IPS-NIHi11 (cell line): ENCODE results near the gene KRTAP5-2.
"Not testable (repeated sequence)": the region's sequence is repeated elsewhere in the genome, so short reads cannot be mapped to it uniquely, and the experiment has no call there.

ENCODE experiments used
- DNase-seq: peaks from one replicate; pipeline ENCODE4 v3.0.0; 2012; ENCODE audit warnings: mixed read lengths, low spot score

The KRTAP5-2 gene

DNA sequence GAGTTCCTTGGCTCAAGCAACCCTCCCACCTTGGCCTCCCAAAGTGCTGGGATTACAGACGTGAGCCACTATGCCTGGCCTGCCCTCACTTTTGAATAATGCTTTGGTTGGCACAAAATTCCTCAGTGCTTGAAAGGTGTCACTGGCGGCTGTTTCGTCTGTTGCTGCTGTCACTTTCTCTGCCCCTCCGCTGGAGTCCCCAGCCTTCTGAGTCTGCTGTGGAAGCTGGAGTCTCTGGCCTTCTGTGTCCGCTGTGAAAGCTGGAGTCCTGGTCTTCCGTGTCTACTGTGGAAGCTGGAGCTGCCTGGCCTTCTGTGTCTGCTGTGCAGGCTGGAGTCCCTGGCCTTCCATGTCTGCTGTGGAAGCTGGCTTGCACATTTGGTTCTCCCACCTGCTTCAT, 8.1 kb downstream of the KRTAP5-2 start:
- DNase-seq, result no peak

DNA sequence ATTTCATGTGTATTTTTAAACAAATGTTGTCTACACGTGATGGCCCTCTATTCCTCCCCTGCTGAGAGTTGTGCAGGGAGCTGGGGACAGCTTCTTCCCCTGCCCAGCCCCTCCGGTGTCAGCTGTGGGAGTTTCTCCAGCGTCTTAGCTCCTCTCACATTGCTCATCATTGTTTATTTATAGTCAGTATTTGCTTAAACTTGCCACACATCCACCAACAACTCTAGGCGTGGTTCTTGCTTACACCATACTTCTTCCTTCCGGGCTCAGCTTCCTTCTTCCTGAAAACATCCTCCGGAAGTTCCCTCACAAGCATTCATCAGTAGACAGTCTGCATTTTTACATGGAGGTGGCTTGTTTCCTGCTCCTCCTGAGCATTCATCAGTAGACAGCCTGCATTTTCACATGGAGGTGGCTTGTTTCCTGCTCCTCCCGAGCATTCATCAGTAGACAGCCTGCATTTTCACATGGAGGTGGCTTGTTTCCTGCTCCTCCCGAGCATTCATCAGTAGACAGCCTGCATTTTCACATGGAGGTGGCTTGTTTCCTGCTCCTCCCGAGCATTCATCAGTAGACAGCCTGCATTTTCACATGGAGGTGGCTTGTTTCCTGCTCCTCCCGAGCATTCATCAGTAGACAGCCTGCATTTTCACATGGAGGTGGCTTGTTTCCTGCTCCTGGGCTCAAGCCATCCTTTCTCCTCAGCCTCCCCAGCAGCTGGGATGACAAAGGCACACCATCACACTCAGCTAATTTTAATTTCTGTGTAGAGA, 8.7 kb downstream of the KRTAP5-2 start:
- not testable (repeated sequence) for DNase-seq

DNA sequence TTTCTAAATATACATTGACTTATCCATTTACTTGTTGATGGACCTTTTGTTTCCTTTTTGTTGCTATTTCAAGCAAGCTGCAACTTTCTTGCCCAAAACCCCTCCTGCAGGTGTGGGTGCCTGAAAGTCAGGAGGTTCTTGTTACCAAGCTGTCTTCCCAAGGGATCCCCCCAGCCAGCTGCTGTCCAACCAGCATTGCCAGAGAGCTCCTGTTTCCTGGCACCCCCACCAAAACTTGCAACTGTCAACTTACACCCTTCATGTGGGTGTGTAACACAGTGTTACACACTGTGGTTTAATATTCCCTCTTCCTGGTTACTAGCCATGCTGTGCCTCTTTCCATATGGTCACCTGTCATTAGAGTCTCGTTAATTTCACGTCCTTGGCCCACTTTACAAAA, 11.4 kb downstream of the KRTAP5-2 start:
- no peak for DNase-seq

DNA sequence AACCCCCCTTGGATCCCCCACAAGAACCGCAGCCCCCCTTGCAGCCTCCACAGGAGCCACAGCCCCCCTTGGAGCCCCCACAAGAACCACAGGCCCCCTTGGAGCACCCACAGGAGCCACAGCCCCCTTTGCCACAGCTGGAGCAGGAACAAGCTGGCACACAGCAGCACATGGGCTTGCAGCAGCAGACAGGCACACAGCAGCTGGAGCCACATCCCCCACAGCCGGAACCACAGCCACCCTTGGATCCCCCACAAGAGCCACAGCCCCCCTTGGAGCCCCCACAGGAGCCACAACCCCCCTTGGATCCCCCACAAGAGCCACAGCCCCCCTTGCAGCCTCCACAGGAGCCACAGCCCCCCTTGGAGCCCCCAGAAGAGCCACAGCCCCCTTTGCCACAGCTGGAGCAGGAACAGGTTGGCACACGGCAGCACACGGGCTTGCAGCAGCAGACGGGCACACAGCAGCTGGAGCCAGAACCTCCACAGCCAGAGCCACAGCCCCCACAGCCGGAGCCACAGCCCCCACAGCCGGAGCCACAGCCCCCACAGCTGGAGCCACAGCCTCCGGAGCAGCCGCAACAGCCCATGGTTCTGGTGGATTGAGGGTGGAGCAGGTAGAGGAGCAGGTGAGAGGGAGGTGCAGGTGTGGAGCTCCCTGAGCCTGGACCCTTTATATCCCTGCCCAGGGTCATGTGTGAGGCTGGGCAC, 13.3 kb downstream of the KRTAP5-2 start, which contains the start of gene KRTAP5-1:
KRTAP5-1 (minus strand) TSS at position 623 of the 710 bp plus-strand sequence; CDS start at position 589, 34 bp downstream.
- not testable (repeated sequence) for DNase-seq

DNA sequence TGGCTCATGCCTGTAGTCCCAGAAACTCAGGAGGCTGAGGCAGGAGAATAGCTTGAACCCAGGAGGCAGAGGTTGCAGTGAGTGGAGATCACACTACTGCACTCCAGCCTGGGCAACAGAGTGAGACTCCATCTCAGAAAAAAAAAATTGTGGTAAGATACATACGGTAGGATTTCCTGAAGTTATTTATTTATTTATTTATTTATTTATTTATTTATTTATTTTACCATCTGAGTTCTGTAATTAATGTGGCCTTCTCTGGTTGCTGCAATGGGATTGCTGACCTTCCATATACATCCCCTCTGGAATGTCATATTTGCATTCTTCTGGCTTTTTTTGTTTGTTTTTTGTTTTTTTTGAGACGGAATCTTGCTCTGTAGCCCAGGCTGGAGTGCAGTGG, 15.2 kb downstream of the KRTAP5-2 start:
- not testable (repeated sequence) for DNase-seq

DNA sequence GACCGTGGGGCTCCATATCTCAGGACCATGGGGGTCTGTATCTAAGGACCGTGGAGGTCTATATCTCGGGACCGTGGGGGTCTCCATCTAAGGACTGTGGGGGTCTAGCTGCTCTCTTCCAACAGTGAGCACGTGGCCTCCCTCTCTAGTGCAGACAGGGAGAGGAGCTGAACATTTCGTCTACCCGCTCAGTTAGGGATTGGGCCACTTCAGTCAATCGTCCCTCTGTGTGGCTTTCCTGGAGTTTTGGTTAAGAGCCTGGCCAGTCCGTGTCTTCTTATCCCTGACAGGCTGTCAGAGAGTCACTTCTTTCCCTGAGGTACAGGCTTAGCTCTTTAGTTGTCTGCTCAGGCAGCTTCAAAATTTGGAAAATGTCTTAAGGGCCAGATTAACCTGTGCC, 16.1 kb downstream of the KRTAP5-2 start:
- no peak for DNase-seq

DNA sequence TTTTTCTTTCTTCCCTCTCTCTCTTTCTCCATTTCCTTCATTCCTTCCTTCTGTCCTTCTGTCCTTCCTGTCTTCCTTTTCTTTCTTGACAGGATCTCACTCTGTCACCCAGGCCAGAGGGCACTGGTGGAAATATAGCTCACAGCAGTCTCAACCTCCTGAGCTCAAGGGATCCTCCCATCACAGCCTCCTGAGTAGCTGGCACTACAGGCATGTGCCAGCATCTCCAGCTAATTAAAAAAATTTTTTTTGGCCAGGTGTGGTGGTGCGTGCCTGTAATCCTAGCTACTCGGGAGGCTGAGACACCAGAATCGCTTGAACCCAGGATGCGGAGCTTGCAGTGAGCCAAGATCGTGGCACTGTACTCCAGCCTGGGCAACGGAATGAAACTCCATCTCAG, 21.3 kb downstream of the KRTAP5-2 start:
- DNase-seq, result no peak

DNA sequence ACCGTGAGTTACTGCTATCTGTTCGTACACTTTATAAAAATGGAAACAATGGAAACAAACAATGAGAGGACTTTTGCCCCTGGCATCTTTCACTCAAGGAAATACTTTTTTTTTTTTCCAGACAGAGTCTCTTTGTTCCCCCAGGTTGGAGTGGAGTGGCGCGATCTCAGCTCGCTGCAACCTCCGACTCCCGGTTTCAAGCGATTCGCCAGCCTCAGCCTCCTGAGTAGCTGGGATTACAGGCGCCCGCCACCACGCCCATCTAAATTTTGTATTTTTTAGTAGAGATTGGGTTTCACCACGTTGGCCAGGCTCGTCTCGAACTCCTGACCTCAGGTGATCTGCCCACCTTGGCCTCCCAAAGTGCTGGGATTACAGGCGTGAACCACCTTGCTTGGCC, 22.3 kb downstream of the KRTAP5-2 start:
- DNase-seq, result not testable (repeated sequence)

DNA sequence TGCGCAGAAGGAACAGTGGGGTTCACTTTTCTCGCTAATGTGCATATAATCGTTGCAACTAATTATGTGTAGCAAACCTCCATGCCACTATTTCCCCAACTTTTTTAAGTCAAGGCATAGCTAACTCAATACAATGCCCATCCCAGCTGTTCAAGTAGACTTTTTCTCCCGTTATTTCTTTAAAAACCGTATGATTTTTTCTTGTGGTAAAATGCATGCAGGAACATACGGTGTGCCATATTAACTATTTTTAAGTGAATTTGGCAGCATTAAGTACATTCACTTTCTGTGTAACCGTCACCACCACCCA, 23.2 kb downstream of the KRTAP5-2 start:
- DNase-seq, result no peak

DNA sequence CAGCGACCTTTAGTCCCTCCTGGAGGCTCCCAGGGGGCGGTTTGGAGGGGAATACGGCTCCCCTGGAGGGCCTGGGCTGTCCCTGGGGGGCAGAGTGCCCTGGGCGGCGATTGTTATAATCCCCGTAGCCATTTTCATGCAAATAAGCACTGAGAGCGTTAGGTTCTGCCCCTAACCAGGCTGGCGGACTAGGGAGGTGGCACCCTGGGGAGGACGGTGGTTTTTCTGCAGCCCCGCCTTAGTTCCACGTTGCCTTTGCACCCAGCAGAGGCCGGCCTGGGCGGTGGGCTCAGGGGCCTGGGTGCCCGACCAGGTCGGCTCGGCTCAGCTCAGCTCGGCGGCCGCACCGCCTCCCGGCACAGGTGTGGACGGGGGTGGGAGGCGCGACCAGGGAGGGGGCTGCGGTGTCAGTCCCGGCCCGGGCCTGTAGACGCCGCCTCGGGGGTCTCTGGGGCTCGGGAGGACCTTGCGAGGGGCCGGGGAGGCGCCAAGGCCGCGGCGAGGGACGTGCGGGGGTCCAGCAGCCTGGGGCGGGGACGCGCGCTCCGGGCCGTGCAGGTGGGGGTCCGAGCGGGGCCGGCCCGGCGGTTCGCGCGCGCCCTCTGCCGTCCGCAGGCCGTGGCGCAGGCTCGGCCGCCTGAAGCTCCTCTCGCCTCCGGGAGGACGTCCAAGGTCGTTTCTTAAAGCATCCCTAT, 23.7 kb downstream of the KRTAP5-2 start:
- DNase-seq, result peak; percentile 91

DNA sequence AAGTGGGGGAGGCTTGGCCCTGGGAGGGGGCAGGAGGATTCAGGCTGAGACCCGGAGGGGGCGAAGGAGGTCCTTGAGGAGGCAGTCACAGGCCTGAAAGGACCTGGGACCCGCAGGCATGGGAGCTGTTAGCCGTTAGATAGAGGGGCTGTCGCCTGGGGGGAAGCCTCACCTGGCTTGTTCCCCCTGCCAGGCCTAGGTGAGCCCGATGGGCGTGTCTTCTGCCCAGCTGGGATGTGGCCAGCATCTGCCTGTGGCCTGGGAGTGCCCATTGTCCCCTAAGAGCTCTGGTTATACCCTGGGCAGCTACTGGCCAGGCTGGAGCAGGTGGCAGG, 24.2 kb downstream of the KRTAP5-2 start:
- DNase-seq, result no peak

DNA sequence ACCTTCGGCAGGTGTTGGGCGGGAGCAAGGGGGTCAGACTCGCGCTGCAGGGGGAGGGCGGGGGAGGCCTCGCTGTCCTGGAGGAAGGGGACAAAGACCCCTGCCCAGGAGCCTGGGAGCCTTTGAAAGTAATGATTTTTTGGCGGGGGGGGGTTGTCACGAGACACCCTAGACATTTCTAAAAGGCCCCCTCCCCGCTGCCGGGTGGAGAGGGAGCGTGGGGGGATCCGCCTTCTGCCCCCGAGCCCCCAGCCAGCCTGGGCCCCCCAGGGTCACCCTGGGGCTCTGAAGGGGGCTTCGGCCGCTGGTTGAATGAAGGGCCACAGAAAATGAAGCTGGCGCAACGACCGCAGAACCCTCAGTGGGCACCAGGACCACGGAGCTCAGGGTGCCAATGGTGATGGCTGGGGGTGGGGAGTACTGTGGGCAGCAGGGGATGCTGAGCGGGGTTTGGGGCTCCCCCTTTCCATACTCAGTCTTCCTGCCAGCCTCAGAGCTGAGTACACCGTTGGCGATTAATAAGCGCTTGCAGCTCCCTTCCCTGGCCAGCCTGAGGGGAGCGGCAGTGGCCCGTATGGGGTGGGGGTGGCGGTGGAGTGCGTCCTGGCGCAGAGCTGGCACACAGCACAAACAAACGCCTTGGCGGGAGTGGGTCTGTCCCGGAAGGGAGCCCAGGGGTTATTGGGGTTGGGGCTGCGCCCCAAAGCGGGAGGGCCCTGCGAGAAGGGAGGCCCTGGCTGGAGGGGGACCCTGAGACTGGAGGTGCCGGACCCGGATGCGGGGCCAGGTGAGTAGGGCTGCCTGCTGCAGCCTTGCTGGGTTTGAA, 24.8 kb downstream of the KRTAP5-2 start:
- DNase-seq, result no peak

DNA sequence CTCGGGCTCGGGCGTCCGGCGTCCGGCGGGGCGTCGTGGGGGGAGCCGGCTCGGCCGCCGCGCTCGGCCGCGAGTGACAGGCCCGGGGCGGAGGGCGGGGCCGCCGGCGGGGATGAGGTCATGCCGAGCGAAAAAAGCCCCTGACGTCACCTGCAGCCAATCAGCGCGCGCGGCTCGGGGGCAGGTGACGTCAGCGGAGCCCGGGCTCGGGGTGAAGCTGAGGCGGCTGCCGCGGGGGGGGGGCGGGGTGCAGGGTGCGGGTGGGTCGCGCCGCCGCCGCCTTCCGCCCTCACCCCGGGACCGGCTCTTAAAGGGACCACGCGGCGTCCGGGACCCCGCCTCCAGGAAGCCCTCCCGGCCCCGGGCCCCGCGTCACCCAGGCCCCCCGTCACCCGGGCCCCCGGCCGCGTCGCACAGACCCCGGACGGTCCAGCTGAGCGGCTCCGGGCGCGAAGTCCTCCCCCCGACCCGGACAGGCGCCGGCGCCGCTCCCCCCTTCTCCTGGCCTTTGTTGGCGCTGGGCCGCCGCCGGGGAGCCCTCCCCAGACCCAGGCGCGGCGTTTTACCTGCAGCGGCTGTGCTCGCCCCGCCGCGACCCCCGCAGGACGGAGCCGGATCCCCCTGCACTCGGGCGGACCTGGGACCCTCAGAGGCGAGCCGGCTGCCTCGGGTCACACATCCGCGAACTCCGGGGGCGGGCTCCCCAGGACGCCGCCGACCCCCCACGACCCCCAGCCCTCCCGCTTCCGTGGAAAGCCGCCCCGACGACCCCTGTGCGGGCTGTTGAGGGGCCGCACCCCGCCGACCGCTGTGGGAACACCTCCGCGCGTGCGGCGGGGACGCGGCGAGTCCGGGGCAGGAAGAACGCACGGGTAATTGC, 25.7 kb downstream of the KRTAP5-2 start, which contains the start of gene DUSP8:
DUSP8 (minus strand) TSS at position 75 of the 880 bp plus-strand sequence. CDS start 6,445 bp downstream, outside the sequence.
- DNase-seq, result peak; percentile 90

DNA sequence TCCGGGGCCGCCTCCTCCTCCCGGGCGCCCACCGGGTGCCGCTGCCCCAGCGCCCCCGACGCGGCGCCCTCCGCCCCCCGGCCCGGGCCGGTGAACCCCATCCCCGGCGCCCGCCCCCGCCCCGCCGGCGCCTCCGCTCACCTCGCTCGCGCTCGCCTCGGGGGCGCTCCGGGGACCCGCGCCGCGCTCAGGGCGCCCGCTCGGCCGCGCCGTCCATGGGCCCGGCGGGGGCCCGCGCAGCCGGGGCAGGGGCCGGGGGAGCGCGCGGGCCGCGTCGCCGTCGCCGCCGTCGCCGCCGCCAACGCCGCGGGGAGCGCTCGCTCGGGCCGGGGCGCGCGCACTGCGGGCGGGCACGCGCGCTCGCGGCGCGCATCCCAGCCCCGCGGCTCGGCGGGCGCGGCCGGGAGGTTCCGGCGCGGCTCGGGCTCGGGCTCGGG, 26.3 kb downstream of the KRTAP5-2 start:
- DNase-seq, result no peak

DNA sequence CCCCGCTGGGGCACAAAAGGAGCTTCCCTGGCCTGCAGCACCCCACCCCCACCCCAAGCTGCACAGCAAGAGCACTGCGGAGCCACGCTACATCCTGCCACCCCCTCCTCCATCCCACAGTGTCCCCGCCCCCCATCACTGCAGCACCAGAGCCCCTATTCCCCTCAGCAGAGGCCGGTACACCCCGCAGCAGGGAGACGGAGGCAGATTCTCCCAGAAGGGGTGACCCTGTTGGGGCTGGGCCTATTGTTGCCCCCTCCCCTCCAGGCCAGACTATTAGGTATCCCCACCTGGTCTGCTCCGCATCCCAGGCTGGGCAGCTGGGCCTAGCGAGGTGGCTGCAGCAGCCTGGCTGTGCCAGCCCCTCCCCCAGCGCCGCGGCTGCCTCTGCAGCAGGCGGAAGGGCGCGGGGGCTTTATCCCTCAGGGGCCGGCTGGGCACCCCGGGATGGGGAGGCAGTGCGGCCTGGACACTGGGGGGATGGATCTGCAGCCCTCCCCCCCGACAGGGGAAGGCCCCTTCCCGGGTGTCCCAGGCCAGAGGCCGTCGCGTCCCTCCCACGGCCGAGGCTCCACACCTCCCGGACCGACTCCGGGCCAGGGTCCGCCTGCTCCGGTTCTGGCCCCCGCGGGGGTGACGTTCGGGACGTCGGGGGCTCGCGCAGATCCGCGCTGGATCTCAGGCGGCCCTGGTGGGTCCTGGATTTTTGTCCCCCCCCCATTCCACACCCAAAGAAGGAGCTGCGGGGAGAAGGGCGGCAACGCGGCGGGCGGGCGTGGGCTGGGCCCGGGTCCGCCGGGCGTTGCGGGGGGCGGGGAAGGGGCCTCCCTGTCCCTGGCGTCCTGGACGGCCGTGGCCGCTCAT, 27.0 kb downstream of the KRTAP5-2 start:
- DNase-seq, result no peak

DNA sequence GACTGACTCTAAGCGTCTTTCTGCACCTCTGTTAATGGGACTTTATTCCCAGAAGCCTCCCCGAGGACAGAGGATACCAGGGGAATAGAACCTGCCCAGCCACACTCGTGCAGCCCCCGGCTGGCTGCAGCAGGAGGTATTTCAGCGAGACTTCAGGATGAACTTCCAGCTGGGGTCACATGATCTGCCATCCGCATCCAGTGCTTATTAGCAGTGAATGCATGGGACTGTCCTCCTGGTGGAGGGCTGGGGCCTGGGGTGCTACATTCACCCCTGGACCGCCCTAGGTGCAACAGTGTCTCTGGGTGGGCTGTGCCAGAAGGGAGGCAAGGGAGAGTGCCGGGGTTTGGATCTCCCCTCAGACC, 27.6 kb downstream of the KRTAP5-2 start:
- no peak for DNase-seq

DNA sequence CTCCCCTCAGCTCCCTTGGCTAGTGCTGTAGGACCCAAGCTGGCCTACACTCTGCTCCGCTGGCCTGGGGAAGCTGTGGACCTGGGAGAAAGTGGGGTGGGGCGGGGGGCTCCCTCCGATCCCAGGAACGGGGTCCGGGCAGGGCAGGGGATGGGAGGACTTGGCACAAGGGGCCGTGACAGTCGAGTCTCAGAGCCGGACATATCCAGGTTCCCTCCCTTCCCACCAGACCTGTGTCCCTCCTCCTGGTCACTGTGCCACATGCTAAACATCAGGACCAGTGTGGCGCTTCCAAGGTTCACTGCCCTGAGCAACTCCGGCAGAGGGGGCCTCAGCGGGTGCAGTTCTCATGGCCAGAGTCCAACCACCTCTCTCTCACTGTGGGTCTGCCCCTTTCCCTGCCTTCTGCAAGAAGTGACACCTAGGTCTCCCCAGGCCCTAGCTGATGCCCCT, 28.1 kb downstream of the KRTAP5-2 start:
- no peak for DNase-seq

DNA sequence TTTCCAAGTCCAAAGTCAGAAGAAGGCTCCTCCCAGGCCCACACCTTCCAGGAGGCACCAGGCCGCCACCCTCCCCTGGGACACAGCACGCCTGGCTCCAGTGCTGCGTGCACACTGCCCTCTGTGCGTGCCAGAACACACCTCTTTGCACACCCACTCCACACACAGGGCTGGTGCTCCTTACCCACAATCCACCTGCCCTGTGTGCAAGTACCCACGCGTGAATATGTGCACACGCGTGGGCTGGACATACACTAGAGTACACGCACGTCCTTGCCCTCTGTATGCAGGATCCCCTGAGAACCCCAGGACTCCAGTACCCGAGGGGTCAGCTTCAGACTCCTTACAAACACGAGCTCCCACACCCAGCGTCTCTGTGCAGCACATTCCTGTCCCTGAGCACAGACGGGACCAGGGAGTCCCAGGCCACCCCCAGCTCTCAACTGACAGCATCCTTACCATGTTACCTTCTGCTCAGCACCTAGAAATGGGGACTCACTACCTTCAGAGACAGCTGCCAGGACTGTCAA, 28.8 kb downstream of the KRTAP5-2 start:
- DNase-seq, result no peak

DNA sequence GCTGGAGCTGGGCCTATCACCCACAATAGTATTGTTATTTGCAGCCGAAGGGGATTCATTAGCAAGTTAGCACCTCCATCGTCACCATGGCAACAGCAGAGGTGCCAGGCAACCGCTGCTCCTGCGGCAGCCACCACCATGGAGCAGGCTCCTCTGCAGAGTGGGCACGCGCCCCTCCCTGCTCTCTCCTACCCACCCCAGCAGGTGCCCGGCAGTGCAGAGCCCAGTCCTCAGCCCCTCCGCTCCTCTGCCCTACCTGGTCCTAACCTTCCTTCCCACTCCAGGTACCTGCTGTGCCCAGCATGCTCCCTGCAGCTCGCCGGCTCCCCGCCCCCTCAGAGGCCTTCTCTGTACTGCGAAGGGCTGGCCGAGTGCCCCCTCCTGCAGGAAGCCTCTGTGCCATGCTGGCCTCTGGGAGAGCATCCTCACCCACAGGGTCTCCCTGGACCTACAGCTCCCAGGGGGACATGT, 29.6 kb downstream of the KRTAP5-2 start:
- DNase-seq, result peak; percentile 63

DNA sequence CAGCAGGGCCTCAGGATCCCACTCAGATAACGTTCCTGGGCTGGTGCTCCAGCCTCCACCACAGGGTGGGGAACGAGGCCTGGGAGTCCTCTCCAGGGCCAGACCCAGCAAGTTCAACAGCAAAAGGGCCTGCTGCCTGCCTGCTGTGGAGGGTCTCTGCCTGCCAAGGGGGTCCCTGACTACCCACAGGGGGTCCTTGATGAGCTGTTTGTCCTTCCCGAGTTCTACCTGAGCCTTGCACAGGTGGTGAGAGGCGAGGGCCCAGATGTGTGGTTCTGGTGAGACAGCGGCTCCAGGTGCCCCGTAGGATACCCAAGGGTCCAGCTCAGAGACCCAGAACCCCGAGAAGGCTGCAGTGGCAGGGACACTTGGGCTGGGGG, 30.4 kb downstream of the KRTAP5-2 start:
- no peak for DNase-seq
